Nephron progenitor cell (in vitro differentiated cells): ENCODE data around the gene ABCC3.

Source experiments
- DNase-seq: peaks from one replicate; pipeline ENCODE4 v3.0.0; 2021
- H3K27ac Mint-ChIP-seq: 2 replicates; pipeline ENCODE4 v1.8.0; 2021; ENCODE audit warnings: mild to moderate bottlenecking, moderate library complexity, mixed read lengths
- H3K27me3 Mint-ChIP-seq: 2 replicates; pipeline ENCODE4 v1.8.0; 2021; ENCODE audit warnings: mild to moderate bottlenecking, low read depth, mixed read lengths; ENCODE audit not compliant: poor library complexity
- H3K36me3 Mint-ChIP-seq: 2 replicates; pipeline ENCODE4 v1.8.0; 2021; ENCODE audit warnings: low read depth, mixed read lengths
- H3K4me1 Mint-ChIP-seq: 2 replicates; pipeline ENCODE4 v1.8.0; 2021; ENCODE audit warnings: mixed read lengths
- H3K4me3 Mint-ChIP-seq: 2 replicates; pipeline ENCODE4 v1.8.0; 2021; ENCODE audit warnings: mild to moderate bottlenecking, moderate library complexity, mixed read lengths
- H3K9me3 Mint-ChIP-seq: 2 replicates; pipeline ENCODE4 v1.8.0; 2021; ENCODE audit warnings: mild to moderate bottlenecking, moderate library complexity, mixed read lengths
- TF ChIP-seq, protein P1 (sequence below): fragments of 200-600 bp; sonication (generic); IDR thresholded peaks from 2 replicates; pipeline ENCODE4 v1.5.0; 2021; ENCODE audit warnings: antibody characterized with exemption

Gene ABCC3

DNA sequence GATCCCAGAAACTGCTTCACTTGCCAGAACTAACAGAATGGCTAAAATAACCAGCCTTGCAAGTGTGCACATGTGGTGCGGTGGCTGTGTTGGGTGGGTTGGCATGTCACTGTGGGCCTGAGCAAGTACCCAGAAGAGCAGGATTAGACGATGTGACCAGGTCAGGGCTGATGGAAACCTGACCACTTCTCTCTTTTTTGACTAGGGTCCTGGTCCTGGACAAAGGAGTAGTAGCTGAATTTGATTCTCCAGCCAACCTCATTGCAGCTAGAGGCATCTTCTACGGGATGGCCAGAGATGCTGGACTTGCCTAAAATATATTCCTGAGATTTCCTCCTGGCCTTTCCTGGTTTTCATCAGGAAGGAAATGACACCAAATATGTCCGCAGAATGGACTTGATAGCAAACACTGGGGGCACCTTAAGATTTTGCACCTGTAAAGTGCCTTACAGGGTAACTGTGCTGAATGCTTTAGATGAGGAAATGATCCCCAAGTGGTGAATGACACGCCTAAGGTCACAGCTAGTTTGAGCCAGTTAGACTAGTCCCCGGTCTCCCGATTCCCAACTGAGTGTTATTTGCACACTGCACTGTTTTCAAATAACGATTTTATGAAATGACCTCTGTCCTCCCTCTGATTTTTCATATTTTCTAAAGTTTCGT lies 56.3 kb downstream of the ABCC3 start:
- no peak for DNase-seq
- Mint-ChIP-seq H3K36me3 (peaks cover 20% of the 10 kb centered on the region), H3K27ac (peak overlapping the region; percentile 88), H3K4me1 (peaks cover 68% of the 10 kb centered on the region), H3K4me3 (no peak overlapping the region), H3K9me3 (no peaks in the 10 kb centered on the region), H3K27me3 (peaks cover 11% of the 10 kb centered on the region)
- TF ChIP-seq, protein P1, sequence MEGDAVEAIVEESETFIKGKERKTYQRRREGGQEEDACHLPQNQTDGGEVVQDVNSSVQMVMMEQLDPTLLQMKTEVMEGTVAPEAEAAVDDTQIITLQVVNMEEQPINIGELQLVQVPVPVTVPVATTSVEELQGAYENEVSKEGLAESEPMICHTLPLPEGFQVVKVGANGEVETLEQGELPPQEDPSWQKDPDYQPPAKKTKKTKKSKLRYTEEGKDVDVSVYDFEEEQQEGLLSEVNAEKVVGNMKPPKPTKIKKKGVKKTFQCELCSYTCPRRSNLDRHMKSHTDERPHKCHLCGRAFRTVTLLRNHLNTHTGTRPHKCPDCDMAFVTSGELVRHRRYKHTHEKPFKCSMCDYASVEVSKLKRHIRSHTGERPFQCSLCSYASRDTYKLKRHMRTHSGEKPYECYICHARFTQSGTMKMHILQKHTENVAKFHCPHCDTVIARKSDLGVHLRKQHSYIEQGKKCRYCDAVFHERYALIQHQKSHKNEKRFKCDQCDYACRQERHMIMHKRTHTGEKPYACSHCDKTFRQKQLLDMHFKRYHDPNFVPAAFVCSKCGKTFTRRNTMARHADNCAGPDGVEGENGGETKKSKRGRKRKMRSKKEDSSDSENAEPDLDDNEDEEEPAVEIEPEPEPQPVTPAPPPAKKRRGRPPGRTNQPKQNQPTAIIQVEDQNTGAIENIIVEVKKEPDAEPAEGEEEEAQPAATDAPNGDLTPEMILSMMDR = no peak

DNA sequence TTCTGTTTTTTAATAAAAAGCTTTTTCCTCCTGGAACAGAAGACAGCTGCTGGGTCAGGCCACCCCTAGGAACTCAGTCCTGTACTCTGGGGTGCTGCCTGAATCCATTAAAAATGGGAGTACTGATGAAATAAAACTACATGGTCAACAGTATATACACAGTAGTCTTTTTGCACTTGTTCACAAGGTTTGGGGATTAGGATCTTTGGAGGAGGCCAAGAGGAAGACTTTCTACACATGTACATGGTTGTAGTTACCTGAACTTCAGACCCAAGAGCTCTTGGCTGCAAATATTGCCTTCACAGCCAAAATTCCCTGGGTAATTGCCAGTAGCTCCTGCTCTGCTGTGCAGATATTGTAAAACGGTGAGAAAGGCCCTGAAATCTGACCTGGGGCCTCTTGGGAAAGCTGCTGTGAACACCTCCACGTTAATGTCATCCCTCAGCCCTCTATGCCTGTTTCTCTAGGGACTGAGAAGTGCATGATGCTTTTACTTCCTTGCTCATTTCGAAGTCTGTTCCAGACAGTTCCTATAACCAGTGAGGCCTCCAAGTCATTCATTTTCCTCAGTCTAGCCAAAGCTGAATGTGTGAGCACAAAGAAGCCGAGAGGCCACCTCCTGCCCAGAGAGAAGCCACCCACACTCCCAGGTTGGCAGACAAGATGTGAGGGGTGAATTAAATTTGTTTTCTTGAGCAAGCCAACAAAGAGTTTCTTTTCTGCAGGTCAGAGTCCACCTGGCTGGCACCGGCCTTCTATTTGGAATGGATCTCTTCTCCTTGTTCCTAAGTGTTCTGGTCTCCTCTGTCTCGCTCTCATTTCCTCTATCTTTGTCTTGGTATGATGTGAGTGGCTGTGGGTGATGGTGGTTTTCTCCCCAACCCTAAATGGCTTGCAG lies 57.1 kb downstream of the ABCC3 start:
- Mint-ChIP-seq H3K4me1 (peaks cover 60% of the 10 kb centered on the region), H3K4me3 (no peak overlapping the region), H3K36me3 (peaks cover 27% of the 10 kb centered on the region), H3K9me3 (no peaks in the 10 kb centered on the region), H3K27ac (peak overlapping the region; percentile 88), H3K27me3 (peaks cover 7% of the 10 kb centered on the region)
- TF ChIP-seq, protein P1 = no peak
- no peak for DNase-seq

DNA sequence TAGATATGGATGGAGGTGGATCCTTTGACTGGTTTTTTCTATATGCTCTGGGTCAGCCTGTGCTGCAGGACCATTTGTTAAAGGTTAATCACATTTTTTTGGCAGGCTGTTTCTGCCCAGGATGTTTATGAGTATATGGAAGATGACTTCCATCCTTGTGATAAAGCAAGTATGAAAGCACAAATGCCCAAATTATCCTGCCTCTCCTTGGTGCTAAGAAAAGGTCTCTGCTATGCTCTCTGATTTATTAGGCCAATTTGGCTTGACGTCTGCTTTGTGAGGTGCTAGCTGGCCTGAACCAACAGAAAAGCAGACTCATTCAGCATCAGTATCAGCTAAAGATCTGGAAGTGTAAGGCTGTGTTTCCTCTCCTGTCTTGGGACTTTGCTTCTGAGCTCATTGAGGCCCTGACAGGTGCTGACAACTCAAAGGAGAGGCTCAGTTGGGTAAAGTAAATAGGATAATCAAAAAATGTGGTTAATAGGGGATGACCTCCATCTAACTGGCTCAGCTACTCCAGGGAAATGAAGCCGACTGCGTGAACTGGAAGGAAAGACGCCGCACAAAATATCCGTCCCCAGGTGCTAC lies 57.9 kb downstream of the ABCC3 start:
- Mint-ChIP-seq H3K27me3 (peaks cover 7% of the 10 kb centered on the region), H3K4me3 (no peak overlapping the region), H3K9me3 (no peaks in the 10 kb centered on the region), H3K4me1 (peaks cover 53% of the 10 kb centered on the region), H3K27ac (peak overlapping the region; percentile 88), H3K36me3 (peaks cover 34% of the 10 kb centered on the region)
- TF ChIP-seq, protein P1 = no peak
- DNase-seq = no peak

DNA sequence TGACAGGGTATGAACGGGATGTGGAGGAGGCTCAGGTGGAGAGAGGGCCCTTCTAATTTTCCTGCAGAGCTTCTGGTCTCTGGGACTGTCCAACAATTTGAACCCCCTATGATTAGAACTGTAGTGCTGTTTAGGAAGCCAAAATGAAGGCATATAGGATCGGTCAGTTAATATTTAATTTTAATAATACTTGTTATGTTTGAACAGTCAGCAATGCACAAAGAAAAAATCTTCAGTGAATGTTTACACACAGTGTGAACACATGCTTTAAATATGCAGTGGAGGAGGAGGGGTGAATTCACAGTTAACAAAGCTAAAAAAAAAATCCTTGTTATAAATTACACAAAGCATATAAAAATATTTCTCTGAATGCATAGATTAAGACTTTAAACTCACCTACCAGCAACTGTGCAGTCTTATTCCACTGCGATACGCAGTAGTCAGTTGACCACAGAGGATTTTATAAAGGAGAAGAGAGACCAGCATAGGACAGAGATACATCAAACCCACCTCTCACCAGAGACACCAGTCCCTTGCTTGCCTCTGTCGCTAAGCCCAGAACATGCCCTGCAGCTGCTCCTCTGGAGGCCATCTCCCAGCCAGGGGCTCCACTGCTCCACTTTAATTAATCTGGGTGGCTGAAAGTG lies 58.5 kb downstream of the ABCC3 start:
- H3K4me1 Mint-ChIP-seq = peaks cover 49% of the 10 kb centered on the region
- TF ChIP-seq, protein P1 = no peak
- H3K4me3 Mint-ChIP-seq = no peak overlapping the region
- peaks cover 38% of the 10 kb centered on the region for H3K36me3 Mint-ChIP-seq
- H3K27me3 Mint-ChIP-seq = peaks cover 7% of the 10 kb centered on the region
- peak overlapping the region; percentile 88 for H3K27ac Mint-ChIP-seq
- DNase-seq = no peak
- no peaks in the 10 kb centered on the region for H3K9me3 Mint-ChIP-seq

DNA sequence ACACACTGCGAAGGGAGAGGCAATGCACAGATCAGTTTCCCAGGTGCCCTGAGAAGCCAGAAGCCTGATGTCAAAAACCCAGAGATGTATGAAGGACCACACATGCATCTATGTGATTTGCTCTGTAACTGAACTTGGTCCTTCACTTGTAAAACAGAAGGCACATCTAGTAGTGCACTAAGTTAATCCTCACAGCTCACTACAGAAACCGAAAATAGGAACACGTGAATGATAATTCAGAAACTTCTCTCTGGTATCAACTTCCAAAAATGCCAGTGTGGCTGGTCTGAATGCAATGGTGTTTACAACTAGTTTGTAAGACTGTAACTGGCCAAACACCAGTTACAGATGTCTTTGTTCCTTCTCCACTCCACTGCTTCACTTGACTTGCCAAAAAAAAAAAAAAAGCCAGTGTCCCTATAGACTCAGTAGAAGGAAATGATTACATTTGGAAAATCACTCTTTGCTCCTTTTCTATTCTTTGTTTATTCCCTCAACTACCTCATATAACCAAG lies 61.7 kb downstream of the ABCC3 start:
- DNase-seq = no peak
- Mint-ChIP-seq H3K27me3 (peaks cover 6% of the 10 kb centered on the region), H3K9me3 (no peaks in the 10 kb centered on the region), H3K4me3 (no peak overlapping the region), H3K27ac (peak overlapping the region; percentile 39), H3K36me3 (peaks cover 68% of the 10 kb centered on the region), H3K4me1 (peaks cover 22% of the 10 kb centered on the region)
- TF ChIP-seq, protein P1 = no peak
